Ishikawa (cell line): Measurements from ENCODE around the gene MAGEA3.
"Not testable (repeated sequence)": the region's sequence is repeated elsewhere in the genome, so short reads cannot be mapped to it uniquely, and the experiment has no call there.

Experiments used
- CEBPB ChIP-seq: IDR thresholded peaks from 2 replicates; pipeline ENCODE4 v1.6.1; 2012
- CREB1 ChIP-seq: IDR thresholded peaks from 2 replicates; pipeline ENCODE4 v1.6.1; 2012; ENCODE audit warnings: low read depth
- EGR1 ChIP-seq: IDR thresholded peaks from 2 replicates; pipeline ENCODE4 v1.6.1; 2012
- EP300 ChIP-seq: IDR thresholded peaks from 2 replicates; pipeline ENCODE4 v1.6.1; 2012; ENCODE audit warnings: borderline replicate concordance
- FOXM1 ChIP-seq: IDR thresholded peaks from 2 replicates; pipeline ENCODE4 v1.6.1; 2012; ENCODE audit warnings: low read depth, borderline replicate concordance
- NFIC ChIP-seq: IDR thresholded peaks from 2 replicates; pipeline ENCODE4 v1.6.1; 2012
- RAD21 ChIP-seq: IDR thresholded peaks from 2 replicates; pipeline ENCODE4 v1.6.1; 2012; ENCODE audit warnings: low read depth
- TAF1 ChIP-seq: IDR thresholded peaks from 2 replicates; pipeline ENCODE4 v1.6.1; 2012; ENCODE audit warnings: low read depth, mild to moderate bottlenecking
- TCF12 ChIP-seq: IDR thresholded peaks from 2 replicates; pipeline ENCODE4 v1.6.1; 2012; ENCODE audit warnings: low read depth
- TEAD4 ChIP-seq: IDR thresholded peaks from 2 replicates; pipeline ENCODE4 v1.6.1; 2012
- YY1 ChIP-seq: IDR thresholded peaks from 2 replicates; pipeline ENCODE4 v1.6.1; 2012; ENCODE audit warnings: low read depth
- ZBTB7A ChIP-seq: IDR thresholded peaks from 2 replicates; pipeline ENCODE4 v1.6.1; 2012; ENCODE audit warnings: low read depth
- TF ChIP-seq, protein P1 (sequence below): IDR thresholded peaks from 2 replicates; pipeline ENCODE4 v1.6.1; 2012
- TF ChIP-seq, protein P2 (sequence below): IDR thresholded peaks from 2 replicates; pipeline ENCODE4 v1.6.1; 2012; ENCODE audit warnings: low read depth, mild to moderate bottlenecking
- TF ChIP-seq, protein P3 (sequence below): IDR thresholded peaks from 2 replicates; pipeline ENCODE4 v1.6.1; 2012

The MAGEA3 gene

DNA sequence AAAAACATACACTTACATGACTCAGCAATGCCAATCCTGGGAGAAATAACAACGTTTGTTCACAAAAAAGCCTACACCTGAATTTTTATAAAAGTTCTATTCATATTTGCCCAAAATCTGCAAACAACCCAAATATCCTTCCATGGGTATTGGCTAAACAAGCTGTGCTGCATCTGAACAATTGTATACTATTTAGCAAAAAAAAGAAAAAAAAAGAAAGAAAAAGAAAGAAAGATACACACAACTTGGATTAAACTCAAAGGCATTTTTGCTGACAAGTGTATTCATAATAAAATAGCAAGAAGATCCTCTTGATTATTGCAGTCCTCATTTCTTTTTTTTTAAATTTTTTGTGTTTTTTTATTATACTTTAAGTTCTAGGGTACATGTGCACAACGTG is 24.5 kb upstream of the MAGEA3 start:
- TF ChIP-seq EP300 = no peak
- TF ChIP-seq, protein P1, sequence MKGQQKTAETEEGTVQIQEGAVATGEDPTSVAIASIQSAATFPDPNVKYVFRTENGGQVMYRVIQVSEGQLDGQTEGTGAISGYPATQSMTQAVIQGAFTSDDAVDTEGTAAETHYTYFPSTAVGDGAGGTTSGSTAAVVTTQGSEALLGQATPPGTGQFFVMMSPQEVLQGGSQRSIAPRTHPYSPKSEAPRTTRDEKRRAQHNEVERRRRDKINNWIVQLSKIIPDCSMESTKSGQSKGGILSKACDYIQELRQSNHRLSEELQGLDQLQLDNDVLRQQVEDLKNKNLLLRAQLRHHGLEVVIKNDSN = no peak
- no peak for TF ChIP-seq ZBTB7A
- no peak for TF ChIP-seq CREB1
- no peak for TF ChIP-seq TCF12
- no peak for TF ChIP-seq CEBPB
- TF ChIP-seq NFIC = no peak
- TF ChIP-seq, protein P2, sequence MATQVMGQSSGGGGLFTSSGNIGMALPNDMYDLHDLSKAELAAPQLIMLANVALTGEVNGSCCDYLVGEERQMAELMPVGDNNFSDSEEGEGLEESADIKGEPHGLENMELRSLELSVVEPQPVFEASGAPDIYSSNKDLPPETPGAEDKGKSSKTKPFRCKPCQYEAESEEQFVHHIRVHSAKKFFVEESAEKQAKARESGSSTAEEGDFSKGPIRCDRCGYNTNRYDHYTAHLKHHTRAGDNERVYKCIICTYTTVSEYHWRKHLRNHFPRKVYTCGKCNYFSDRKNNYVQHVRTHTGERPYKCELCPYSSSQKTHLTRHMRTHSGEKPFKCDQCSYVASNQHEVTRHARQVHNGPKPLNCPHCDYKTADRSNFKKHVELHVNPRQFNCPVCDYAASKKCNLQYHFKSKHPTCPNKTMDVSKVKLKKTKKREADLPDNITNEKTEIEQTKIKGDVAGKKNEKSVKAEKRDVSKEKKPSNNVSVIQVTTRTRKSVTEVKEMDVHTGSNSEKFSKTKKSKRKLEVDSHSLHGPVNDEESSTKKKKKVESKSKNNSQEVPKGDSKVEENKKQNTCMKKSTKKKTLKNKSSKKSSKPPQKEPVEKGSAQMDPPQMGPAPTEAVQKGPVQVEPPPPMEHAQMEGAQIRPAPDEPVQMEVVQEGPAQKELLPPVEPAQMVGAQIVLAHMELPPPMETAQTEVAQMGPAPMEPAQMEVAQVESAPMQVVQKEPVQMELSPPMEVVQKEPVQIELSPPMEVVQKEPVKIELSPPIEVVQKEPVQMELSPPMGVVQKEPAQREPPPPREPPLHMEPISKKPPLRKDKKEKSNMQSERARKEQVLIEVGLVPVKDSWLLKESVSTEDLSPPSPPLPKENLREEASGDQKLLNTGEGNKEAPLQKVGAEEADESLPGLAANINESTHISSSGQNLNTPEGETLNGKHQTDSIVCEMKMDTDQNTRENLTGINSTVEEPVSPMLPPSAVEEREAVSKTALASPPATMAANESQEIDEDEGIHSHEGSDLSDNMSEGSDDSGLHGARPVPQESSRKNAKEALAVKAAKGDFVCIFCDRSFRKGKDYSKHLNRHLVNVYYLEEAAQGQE = no peak
- TF ChIP-seq, protein P3, sequence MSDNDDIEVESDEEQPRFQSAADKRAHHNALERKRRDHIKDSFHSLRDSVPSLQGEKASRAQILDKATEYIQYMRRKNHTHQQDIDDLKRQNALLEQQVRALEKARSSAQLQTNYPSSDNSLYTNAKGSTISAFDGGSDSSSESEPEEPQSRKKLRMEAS = no peak
- no peak for TF ChIP-seq EGR1
- TF ChIP-seq YY1 = no peak
- no peak for TF ChIP-seq RAD21
- no peak for TF ChIP-seq TAF1
- no peak for TF ChIP-seq FOXM1
- no peak for TF ChIP-seq TEAD4

DNA sequence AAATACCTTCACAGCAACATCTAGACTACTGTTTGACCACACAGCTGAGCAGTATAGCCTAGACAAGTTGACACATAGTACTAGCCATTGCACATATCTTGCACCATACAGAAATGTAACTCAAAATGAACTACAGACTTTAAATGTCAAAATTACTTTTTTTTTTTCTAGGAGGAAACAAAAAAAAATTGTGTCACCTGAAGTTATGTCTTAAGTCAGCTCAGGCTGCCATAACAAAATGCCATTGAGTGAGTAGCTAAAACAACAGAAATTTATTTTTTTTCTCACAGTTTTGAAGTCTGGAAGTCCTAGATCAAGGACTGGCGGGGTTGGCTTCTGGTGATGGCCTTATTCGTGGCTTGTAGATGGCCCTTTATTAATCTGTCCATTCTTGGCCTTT is 10.6 kb downstream of the MAGEA3 start, which contains the start of gene CSAG2:
TSS of gene CSAG2 (minus strand) at position 101 of the 400 bp plus-strand sequence. CDS start 161 bp downstream, outside the sequence.
- TF ChIP-seq TCF12, EGR1, TEAD4: not testable (repeated sequence)

DNA sequence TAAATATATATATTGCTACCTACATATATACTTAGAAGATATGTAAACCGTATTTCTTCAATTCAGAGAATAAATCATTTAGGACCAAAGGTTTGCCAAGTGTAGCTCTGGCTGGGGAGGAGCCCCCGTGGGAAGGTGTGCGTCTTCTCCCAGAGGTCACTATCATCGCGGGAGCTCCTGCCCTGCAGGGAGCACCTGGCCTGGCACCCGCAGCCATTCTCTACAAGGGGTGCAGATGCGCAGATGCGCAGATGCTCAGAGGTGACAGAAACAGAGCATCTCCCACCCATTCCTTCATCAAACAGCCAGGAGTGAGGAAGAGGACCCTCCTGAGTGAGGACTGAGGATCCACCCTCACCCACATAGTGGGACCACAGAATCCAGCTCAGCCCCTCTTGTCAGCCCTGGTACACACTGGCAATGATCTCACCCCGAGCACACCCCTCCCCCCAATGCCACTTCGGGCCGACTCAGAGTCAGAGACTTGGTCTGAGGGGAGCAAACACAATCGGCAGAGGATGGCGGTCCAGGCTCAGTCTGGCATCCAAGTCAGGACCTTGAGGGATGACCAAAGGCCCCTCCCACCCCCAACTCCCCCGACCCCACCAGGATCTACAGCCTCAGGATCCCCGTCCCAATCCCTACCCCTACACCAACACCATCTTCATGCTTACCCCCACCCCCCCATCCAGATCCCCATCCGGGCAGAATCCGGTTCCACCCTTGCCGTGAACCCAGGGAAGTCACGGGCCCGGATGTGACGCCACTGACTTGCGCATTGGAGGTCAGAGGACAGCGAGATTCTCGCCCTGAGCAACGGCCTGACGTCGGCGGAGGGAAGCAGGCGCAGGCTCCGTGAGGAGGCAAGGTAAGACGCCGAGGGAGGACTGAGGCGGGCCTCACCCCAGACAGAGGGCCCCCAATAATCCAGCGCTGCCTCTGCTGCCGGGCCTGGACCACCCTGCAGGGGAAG is 15.5 kb downstream of the MAGEA3 start, which contains the start of gene MAGEA2B:
TSS of gene MAGEA2B (plus strand) at position 814 of the 973 bp plus-strand sequence. CDS start 2,479 bp downstream, outside the sequence.
- TF ChIP-seq, protein P2 = not testable (repeated sequence)
- not testable (repeated sequence) for TF ChIP-seq EGR1, TAF1

DNA sequence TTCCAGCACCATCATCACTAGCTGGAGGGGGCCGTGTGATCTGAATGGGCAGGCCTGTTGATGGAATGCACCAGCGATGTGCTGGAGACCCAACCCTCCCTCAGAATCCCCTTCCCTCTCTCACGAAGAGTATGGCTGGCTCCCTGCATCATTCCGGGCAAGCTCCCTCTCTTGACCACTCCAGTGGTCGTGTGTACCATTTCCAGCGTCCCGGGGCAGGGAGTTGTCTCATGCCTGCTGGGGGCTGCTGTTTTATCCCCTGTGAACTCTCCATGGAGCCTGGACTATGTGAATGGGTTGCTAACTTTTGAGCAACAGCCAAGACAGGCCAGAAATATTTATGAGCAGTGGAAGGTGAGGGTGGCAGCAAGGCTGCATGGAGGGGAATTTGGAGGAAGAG is 26.8 kb downstream of the MAGEA3 start:
- TF ChIP-seq EGR1 (no peak), ZBTB7A (no peak), TAF1 (no peak), CREB1 (no peak), TEAD4 (no peak), FOXM1 (no peak), CEBPB (no peak), RAD21 (no peak), TCF12 (no peak), NFIC (no peak), EP300 (no peak), YY1 (no peak)
- TF ChIP-seq, protein P1 = no peak
- TF ChIP-seq, protein P2 = no peak
- TF ChIP-seq, protein P3 = no peak
